Activated CD4-positive, alpha-beta T cell treated with anti-CD3 and anti-CD28 coated beads for 24 hours (primary cell): ENCODE measurements around the gene RASL11A.
"Not testable (repeated sequence)": the region's sequence is repeated elsewhere in the genome, so short reads cannot be mapped to it uniquely, and the experiment has no call there.

Experiments used
- DNase-seq, 2 donors: peaks; one replicate each; pipeline ENCODE4 v3.0.0-alpha.2; 2020; ENCODE audit warnings: low read depth in 2 of 2

RASL11A gene

DNA sequence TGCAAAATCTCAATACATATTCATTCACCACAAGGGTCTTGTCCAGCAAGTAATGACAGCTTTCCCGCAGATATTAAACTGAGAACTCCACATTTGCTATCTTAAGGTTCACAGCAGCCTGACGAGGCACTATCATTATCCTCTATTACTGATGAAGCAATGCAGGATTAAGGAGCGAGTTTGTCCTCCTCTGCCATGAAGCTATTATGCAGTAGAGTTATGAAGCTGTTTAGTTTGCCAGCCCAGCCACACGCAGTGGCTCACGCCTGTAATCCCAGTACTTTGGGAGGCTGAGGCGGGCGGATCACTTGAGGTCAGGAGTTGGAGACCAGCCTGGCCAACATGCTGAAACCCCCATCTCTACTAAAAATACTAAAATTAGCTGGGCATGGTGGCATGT lies 29.8 kb downstream of the RASL11A start:
- not testable (repeated sequence) for DNase-seq

DNA sequence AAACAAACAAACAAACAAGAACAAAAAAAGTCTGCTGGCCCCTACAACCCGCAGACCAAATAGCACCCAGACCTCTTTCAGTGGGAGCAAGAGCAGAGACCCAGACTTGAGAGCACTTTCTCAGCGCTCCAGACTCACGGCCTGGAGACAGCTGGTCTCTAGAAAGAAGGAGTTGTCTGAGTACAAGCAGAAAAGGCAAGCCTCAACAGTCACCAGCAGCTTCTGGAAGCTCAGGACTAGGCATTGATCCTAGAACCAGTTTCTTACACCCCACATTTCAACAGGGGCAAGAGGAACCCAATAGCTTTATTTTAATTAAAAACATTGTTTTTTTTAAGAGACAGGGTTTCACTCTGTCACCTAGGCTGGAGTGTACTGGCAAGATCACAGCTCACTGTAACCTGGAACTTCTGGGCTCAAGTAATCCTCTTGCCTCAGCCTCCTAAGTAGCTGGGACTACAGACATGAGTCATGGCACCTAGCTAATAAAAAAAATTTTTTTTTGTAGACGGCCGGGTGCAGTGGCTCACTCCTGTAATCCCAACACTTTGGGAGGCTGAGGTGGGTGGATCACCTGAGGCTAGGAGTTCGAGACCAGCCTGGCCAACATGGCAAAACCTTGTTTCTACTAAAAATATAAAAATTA lies 30.4 kb downstream of the RASL11A start:
- DNase-seq, result no peak

DNA sequence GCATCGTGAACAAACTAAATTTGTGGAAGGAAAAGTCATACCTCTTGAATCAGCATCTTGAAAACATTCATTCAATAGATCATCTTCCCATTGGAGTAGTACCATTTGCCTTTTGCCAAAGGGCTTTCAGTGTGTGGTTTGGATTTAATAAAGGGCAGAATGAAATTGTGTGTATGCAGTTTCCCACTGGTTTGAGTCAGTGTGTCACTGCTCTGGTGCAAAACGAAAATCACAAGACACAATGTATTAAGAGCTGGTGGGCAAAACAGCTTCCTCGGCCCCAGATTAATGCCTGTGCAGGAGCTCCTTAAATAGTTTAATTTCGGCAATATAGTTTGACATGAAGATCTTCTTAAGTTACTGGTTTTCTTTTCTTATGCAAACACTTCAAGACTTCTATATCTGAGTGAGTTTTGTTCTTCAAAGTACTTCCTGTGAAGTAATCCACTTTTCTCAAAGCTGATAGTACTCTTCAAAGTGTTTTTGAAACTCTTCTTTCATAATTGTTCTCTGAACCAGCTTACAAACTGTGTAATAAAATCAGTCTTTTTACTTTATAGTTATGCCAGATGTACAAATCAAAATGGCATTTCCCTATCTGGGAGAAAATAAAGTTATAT lies 32.1 kb downstream of the RASL11A start:
- no peak for DNase-seq

GRCh38 chr13:27304099-27304498 lies 33.5 kb downstream of the RASL11A start:
- no peak for DNase-seq

GRCh38 chr13:27304611-27305010 lies 34.0 kb downstream of the RASL11A start:
- no peak for DNase-seq

- DNase-seq, result no peak
These were observed 35.7 kb downstream of the RASL11A start for GRCh38 chr13:27306364-27306763.

DNA sequence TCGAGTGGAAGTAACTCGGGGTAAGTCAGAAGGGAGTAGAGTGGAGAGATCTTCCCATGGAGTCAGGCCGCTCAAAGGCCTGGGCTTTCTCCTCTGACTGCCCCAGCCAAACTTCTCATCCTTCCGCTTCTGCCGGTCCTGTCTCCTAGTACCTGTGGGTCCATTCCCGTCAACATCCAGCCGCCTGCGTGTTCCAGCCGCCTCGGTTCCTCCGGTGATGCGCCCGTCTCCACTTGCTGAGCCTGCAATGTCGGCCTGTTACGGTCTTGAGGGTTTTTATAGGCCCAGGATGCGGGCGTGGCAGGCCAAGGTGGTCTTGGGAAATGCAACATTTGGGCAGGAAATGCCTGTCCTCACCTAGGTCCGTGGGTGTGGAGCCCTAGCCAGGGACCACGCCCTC lies 38.3 kb downstream of the RASL11A start:
- no peak for DNase-seq

DNA sequence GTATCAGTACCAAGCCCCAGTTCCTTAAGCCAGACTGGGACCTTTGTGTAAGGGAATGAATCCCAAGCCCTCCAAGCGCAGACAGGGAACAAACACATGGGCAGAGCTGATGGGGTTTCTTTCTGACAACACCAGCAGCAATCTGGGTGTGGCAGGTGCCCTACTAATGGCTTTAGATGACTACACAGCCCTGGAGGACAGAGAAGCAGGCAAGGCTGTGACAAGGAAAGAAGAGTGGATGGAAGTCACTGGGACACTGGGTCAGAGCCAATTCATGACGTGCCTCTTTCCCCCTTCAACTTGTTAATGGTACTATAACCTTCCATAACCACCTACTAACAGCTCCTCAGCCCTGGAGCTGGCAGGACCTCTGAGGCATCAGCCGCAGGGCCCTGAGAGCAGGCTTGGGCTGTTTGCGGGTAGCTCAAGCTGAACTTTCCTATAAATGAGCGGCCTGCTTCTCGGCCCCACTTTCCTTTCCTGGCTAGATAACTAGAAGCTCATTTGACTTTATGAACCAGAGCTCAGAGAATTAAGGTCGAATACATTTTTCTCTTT lies 38.9 kb downstream of the RASL11A start:
- no peak for DNase-seq

GRCh38 chr13:27309967-27310598 lies 39.5 kb downstream of the RASL11A start:
- DNase-seq, result no peak

GRCh38 chr13:27310946-27311345 lies 40.3 kb downstream of the RASL11A start:
- no peak for DNase-seq

DNA sequence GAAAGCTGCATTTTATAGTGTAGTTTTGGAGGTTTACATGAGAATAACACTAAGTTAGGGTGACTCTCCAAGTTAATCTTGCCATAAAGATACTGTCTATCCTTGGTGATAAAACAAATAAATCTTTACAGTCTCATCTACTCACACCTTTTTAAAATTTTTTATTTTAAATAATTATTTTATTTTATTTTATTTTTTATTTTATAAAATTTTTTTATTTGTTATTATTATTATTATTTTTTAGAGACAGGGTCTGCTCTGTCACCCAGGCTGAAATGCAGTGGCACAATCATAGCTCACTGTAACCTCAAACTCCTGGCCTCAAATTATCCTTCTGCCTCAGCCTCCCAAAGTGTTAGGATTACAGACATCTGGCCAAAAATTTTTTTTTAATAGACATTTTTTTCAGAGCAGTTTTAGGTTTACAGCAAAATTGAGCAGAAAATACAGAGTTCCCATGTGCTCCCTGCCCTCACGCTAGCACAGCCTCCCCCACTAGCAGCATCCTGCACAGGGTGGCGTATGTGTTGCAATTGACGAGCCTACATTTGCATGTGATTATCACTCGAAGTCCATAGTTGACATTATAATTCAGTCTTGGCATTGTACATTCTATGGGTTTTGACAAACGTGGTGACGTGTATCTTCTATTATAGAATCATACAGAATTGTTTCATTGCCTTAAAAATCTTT lies 41.0 kb downstream of the RASL11A start:
- no peak for DNase-seq

DNA sequence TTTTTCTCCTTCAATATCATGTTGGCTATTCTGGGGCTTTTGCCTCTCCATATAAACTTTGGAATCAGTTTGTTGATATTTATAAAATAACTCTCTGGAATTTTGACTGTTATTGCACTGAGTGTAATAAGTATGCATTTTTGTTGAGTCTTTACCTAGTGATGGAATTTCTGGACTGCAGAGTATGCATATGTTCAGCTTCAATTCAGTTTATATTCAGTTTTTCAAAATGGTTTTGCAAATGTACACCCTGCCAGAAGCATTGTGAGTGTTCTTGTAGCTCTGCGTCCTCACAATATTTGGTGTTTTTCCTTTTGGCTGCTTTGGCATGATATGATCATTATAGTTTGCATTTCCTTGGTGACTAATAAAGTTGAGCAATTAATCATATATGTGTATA lies 43.1 kb downstream of the RASL11A start:
- no peak for DNase-seq

DNA sequence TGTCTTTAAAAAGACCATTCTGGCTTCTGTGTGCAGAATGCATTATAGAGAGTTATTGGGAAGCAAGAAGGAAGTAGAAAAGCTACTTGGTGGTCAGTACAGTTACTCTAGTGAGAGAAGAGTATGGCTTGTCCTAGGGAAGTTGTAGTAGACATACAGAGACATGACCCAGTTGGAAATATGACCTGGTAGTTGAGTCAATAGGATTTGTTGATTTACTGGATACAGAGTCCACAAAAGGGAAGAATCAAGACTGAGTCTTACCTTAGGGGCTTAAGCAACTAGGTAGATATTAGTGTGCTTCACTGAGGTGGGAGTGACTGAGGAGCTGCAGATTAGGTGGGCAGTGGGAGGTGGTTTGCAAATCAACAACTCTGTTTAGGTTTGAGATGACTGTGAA lies 48.8 kb downstream of the RASL11A start:
- no peak for DNase-seq

GRCh38 chr13:27321468-27322431 lies 51.1 kb downstream of the RASL11A start:
- DNase-seq, result no peak

DNA sequence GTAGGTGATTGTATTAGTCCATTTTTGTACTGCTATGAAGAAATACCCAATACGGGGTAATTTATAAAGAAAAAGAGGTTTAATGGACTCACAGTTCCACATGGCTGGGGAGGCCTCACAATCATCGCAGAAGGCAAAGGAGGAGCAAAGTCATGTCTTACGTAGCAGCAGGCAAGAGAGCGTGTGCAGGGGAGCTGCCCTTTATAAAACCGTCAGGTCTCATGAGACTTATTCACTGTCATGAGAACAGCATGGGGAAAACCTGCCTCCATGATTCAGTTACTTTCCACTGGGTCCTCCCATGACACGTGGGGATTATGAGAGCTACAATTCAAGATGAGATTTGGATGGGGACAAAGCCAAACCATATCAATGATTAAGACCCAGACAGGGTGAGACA lies 51.8 kb downstream of the RASL11A start:
- DNase-seq, result not testable (repeated sequence)
